Endothelial cell of umbilical vein (primary cell): ENCODE results near the gene SKOR1. TPM values are rescaled to one million over a fixed set of nuclear protein-coding genes. Genes with fewer than 3 reads are reported as not detected.

Experiments
- BruUV-seq: library from RNA; stranded (reverse); fragments of 400-500 nt; replicated peaks from 2 replicates; lab custom pipeline; 2021; lab: Mats Ljungman, UMichigan
- CTCF ChIA-PET: fragments of 300-600, 350-600 bp; sonication (Branson Sonifier 250); formaldehyde crosslinking; loops from one replicate; lab custom pipeline; 2021; ENCODE audit warnings: antibody characterized with exemption, inconsistent platforms; lab: Charles Lee
- POLR2A ChIA-PET: fragments of 300-600, 350-600 bp; sonication (Branson Sonifier 250); formaldehyde crosslinking; loops from one replicate; lab custom pipeline; 2021; ENCODE audit warnings: antibody characterized with exemption, inconsistent platforms; lab: Charles Lee
- DNase-seq: peaks from one replicate; pipeline ENCODE4 v3.0.0-alpha.2; 2011; ENCODE audit warnings: low read depth, low spot score
- FAIRE-seq: peaks from 2 replicates; lab custom pipeline; 2011; peaks lifted over from hg19 to GRCh38; lab: Jason Lieb, UNC
- H2AFZ ChIP-seq: 2 replicates; pipeline ENCODE4 v1.6.0; 2012; ENCODE audit warnings: low read depth, low read length, control low read depth, inconsistent platforms
- H3K27ac ChIP-seq: 2 replicates; pipeline ENCODE4 v1.5.1; 2011; ENCODE audit warnings: low read depth, mild to moderate bottlenecking, control low read depth, low read length, moderate library complexity; ENCODE audit not compliant: insufficient read depth
- H3K27me3 ChIP-seq, 2 experiments: 2 replicates each; pipeline versions ENCODE4 v1.6.0 to v1.6.1; 2011; ENCODE audit warnings: low read length in 2 of 2, mixed read lengths in 1 of 2; ENCODE audit not compliant: control insufficient read depth in 2 of 2, insufficient read depth in 2 of 2
- H3K36me3 ChIP-seq, 2 experiments: 2 replicates in 1 of 2; 3 replicates in 1 of 2; pipeline ENCODE4 v1.5.1; 2011; ENCODE audit warnings: low read length in 2 of 2, mild to moderate bottlenecking in 1 of 2, moderate library complexity in 1 of 2; ENCODE audit not compliant: control insufficient read depth in 2 of 2, insufficient read depth in 2 of 2; ENCODE audit errors: extremely low read depth in 1 of 2
- H3K4me1 ChIP-seq: 3 replicates; pipeline ENCODE4 v1.5.1; 2011; ENCODE audit warnings: mild to moderate bottlenecking, low read length; ENCODE audit not compliant: control insufficient read depth, insufficient read depth; ENCODE audit errors: extremely low read depth
- H3K4me2 ChIP-seq: 2 replicates; pipeline ENCODE4 v1.6.1; 2011; ENCODE audit warnings: low read length, control low read depth, mixed read lengths; ENCODE audit not compliant: insufficient read depth
- H3K4me3 ChIP-seq, 3 experiments: fragments of 200-600 bp in 1 of 3; sonication (generic), shearing (Covaris generic) in 1 of 3; replicated peaks in 1 of 3; 2 replicates each; pipeline ENCODE4 v1.5.1; 2011 to 2016; ENCODE audit warnings: control low read depth in 3 of 3, low read length in 3 of 3, mild to moderate bottlenecking in 2 of 3, inconsistent platforms in 1 of 3, low read depth in 1 of 3, moderate library complexity in 1 of 3; ENCODE audit not compliant: insufficient read depth in 1 of 3
- H3K79me2 ChIP-seq: 2 replicates; pipeline ENCODE4 v1.6.0; 2012; ENCODE audit warnings: low read length, inconsistent platforms; ENCODE audit not compliant: control insufficient read depth, insufficient read depth
- H3K9ac ChIP-seq: replicated peaks from 2 replicates; pipeline ENCODE3; 2011; ENCODE audit warnings: low read length, control low read depth; ENCODE audit not compliant: insufficient read depth; ENCODE audit errors: extremely low read depth
- H3K9me1 ChIP-seq: replicated peaks from 3 replicates; pipeline ENCODE4 v1.6.0; 2011; ENCODE audit warnings: mild to moderate bottlenecking, low read length; ENCODE audit not compliant: control insufficient read depth, insufficient read depth; ENCODE audit errors: extremely low read depth
- H3K9me3 ChIP-seq: replicated peaks from 2 replicates; pipeline ENCODE4 v1.5.1; 2012; ENCODE audit warnings: low read length, inconsistent platforms; ENCODE audit not compliant: control insufficient read depth, insufficient read depth
- H4K20me1 ChIP-seq: replicated peaks from 2 replicates; pipeline ENCODE3; 2011; ENCODE audit warnings: mild to moderate bottlenecking, low read length; ENCODE audit not compliant: control insufficient read depth, insufficient read depth; ENCODE audit errors: extremely low read depth
- EZH2 ChIP-seq: IDR thresholded peaks from 2 replicates; pipeline ENCODE4 v1.6.1; 2012; ENCODE audit warnings: borderline replicate concordance, low read depth, mild to moderate bottlenecking, moderate library complexity, low read length, inconsistent platforms; ENCODE audit not compliant: severe bottlenecking
- FOS ChIP-seq: IDR thresholded peaks from 2 replicates; pipeline ENCODE4 v1.6.1; 2011; ENCODE audit warnings: mild to moderate bottlenecking, low read length, moderate library complexity, borderline replicate concordance; ENCODE audit not compliant: insufficient read depth
- MYC ChIP-seq: IDR thresholded peaks from one replicate; pipeline ENCODE4 v1.6.1; 2011; ENCODE audit warnings: mild to moderate bottlenecking, low read depth, low read length
- dilution Hi-C: fragments of 300-500 bp; cut with MboI; formaldehyde crosslinking; loops from one replicate; pipeline ENCODE4 v1.15.0; 2019; ENCODE audit warnings: low sequenced_read_pairs; ENCODE audit not compliant: extremely low pct_ligation_motif_present
- intact Hi-C: fragments of 100-400 bp; cut with micrococcal nuclease; formaldehyde crosslinking; loops from one replicate; pipeline ENCODE4 v1.10.0; 2022
- polyA plus RNA-seq, 4 experiments: library from polyadenylated mRNA; depleted of rRNA in 3 of 4; stranded (reverse) in 3 of 4; unstranded in 1 of 4; fragments of >200 nt; gene quantifications; 2 replicates each; pipeline versions ENCODE4 v1.2.1 to v1.2.3, GENCODE V29; 2011 to 2012; ENCODE audit warnings: missing spikeins in 1 of 4
- total RNA-seq: library from RNA; stranded (reverse); gene quantifications from 2 replicates; pipeline ENCODE4 v1.2.3, GENCODE V29; 2021
- TF ChIP-seq, protein P1 (sequence below), 2 donors: IDR thresholded peaks; 1 replicate in 1 of 2; 2 replicates in 1 of 2; pipeline ENCODE4 v1.5.1; 2011; ENCODE audit warnings: low read length in 2 of 2, mild to moderate bottlenecking in 2 of 2, moderate library complexity in 2 of 2, control low read depth in 1 of 2, inconsistent platforms in 1 of 2, low read depth in 1 of 2; ENCODE audit not compliant: insufficient read depth in 1 of 2; ENCODE audit errors: extremely low read depth in 1 of 2

Gene SKOR1
- total and polyA plus RNA-seq, 2 donors (not counting 3 experiments of a cell fraction or from before 2014, with no cell fraction given): 0.06 to 0.15 TPM

DNA sequence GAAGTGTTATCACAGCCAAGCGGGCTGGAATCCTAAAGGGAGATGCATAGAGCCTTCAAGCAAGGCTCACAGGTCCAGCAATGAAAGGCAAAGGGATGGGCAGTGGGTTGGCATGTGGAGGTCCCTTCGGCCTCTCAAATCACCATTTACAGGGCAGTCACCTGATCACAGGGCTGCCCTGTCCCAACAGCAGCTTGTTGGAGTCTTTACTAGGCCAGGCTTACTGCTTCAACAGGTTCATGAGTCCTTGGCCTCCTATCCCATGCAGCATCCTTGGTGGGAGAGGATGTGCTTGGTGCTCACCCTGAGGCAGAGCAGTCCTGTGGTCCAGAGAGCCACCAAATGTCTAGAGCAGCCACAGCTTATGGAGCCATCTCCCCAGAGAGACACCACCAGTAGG lies 24.2 kb upstream of the SKOR1 start:
- TF ChIP-seq, protein P1, sequence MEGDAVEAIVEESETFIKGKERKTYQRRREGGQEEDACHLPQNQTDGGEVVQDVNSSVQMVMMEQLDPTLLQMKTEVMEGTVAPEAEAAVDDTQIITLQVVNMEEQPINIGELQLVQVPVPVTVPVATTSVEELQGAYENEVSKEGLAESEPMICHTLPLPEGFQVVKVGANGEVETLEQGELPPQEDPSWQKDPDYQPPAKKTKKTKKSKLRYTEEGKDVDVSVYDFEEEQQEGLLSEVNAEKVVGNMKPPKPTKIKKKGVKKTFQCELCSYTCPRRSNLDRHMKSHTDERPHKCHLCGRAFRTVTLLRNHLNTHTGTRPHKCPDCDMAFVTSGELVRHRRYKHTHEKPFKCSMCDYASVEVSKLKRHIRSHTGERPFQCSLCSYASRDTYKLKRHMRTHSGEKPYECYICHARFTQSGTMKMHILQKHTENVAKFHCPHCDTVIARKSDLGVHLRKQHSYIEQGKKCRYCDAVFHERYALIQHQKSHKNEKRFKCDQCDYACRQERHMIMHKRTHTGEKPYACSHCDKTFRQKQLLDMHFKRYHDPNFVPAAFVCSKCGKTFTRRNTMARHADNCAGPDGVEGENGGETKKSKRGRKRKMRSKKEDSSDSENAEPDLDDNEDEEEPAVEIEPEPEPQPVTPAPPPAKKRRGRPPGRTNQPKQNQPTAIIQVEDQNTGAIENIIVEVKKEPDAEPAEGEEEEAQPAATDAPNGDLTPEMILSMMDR (IDR thresholded peaks at IDR 0.05; ENCODE audit: extremely low read depth in 1 of 2, insufficient read depth in 1 of 2, low read depth in 1 of 2, low read length in 2 of 2): no peak
- TF ChIP-seq EZH2 (no peak), MYC (no peak), FOS (no peak)
- Histone ChIP-seq H4K20me1 (no peaks in the 10 kb centered on the region), H3K4me3 (no peak overlapping the region), H3K79me2 (no peaks in the 10 kb centered on the region), H3K36me3 (no peaks in the 10 kb centered on the region), H3K27me3 (no peaks in the 10 kb centered on the region), H2AFZ (no peak overlapping the region), H3K27ac (no peak overlapping the region), H3K9ac (no peak overlapping the region), H3K9me3 (no peaks in the 10 kb centered on the region), H3K4me1 (peaks cover 7% of the 10 kb centered on the region), H3K4me2 (no peak overlapping the region), H3K9me1 (no peaks in the 10 kb centered on the region)
- DNase-seq (no peak), FAIRE-seq (no peak)
- no TSS peak for BruUV-seq
- intact Hi-C loops: no loop called here
- ChIA-PET POLR2A (interaction anchor here (0.5 kb wide), 1 partner anchor 1457 kb away, joined by 3 read pairs; no protein-coding TSS in a partner anchor), CTCF (no interaction called here)
- dilution Hi-C loops: no loop called here
